GM12873 (cell line): ENCODE data around the gene UMAD1.

ENCODE experiments used
- CTCF ChIP-seq: IDR thresholded peaks from 2 replicates; pipeline ENCODE4 v1.5.1; 2012; ENCODE audit warnings: low read depth, mild to moderate bottlenecking, moderate library complexity, low read length, control low read depth; ENCODE audit not compliant: insufficient read depth; ENCODE audit errors: missing control alignments

UMAD1 gene

GRCh38 chr7:7843972-7844371, 203.4 kb downstream of the UMAD1 start:
- TF ChIP-seq CTCF = no peak

GRCh38 chr7:7848246-7848645, 207.7 kb downstream of the UMAD1 start:
- TF ChIP-seq CTCF = no peak

- no peak for TF ChIP-seq CTCF
These were observed 208.3 kb downstream of the UMAD1 start for GRCh38 chr7:7848892-7849291.

- TF ChIP-seq CTCF = no peak
These were observed 209.6 kb downstream of the UMAD1 start for GRCh38 chr7:7850150-7850549.

GRCh38 chr7:7851381-7851780, 210.8 kb downstream of the UMAD1 start:
- no peak for TF ChIP-seq CTCF

- no peak for TF ChIP-seq CTCF
These were observed 211.4 kb downstream of the UMAD1 start for GRCh38 chr7:7851991-7852390.

GRCh38 chr7:7857143-7857583, 216.6 kb downstream of the UMAD1 start:
- no peak for TF ChIP-seq CTCF
